Mucosa of descending colon (tissue), 3 donors: ENCODE results near the gene EPSTI1. TPM values are rescaled to one million over a fixed set of nuclear protein-coding genes. Genes with fewer than 3 reads are reported as not detected.

Source experiments
- ATAC-seq: fragments of 200-7000 bp; cut with Tn5 transposase; one replicate; pipeline ENCODE4 v1.9.1; 2020; ENCODE audit warnings: mild to moderate bottlenecking, moderate library complexity
- DNase-seq, 3 donors: peaks; one replicate each; pipeline ENCODE4 v3.0.0-alpha.2; 2020
- H3K36me3 ChIP-seq: fragments of 200-600 bp; one replicate; pipeline ENCODE4 v1.8.0; 2021; ENCODE audit warnings: low read depth, mild to moderate bottlenecking
- H3K4me1 ChIP-seq: fragments of 200-600 bp; one replicate; pipeline ENCODE4 v1.8.0; 2021; ENCODE audit warnings: low read depth, mild to moderate bottlenecking
- H3K4me3 ChIP-seq: fragments of 200-600 bp; one replicate; pipeline ENCODE4 v1.8.0; 2021; ENCODE audit warnings: mild to moderate bottlenecking
- H3K9me3 ChIP-seq: fragments of 200-600 bp; one replicate; pipeline ENCODE4 v1.8.0; 2021; ENCODE audit warnings: mild to moderate bottlenecking
- intact Hi-C, 2 donors: fragments of 100-400 bp; cut with DNase I in 1 of 2; cut with micrococcal nuclease in 1 of 2; formaldehyde crosslinking; loops; one replicate each; pipeline versions ENCODE4 v1.11.0 to v1.11.1; 2022; cut with DNase I, micrococcal nuclease
- total RNA-seq, 3 donors: library from RNA; stranded (reverse); fragmentation: NEBNext Ultra II Directional in 2 of 3; extraction: Animal tissue kit (Norgen Biotek cat#: 25700) in 2 of 3; gene quantifications; one replicate each; pipeline versions ENCODE4 v1.2.1 to v1.2.4, GENCODE V29; 2021 to 2023
- TF ChIP-seq, protein P1 (sequence below): fragments of 200-600 bp; IDR thresholded peaks from one replicate; pipeline ENCODE4 v1.8.0; 2022; ENCODE audit warnings: antibody characterized with exemption, mild to moderate bottlenecking
- donor health status: DM: no; HTN: no; CAD: no; lungs with moderate emphysema.
- donor health status: DM: no; HTN: no; CAD: no.
- donor health status: DM: no; HTN: yes; CAD: no.

EPSTI1 gene
- total RNA-seq, 3 donors from 2014 or later = 12.1 to 26.9 (median 19.1) TPM

DNA sequence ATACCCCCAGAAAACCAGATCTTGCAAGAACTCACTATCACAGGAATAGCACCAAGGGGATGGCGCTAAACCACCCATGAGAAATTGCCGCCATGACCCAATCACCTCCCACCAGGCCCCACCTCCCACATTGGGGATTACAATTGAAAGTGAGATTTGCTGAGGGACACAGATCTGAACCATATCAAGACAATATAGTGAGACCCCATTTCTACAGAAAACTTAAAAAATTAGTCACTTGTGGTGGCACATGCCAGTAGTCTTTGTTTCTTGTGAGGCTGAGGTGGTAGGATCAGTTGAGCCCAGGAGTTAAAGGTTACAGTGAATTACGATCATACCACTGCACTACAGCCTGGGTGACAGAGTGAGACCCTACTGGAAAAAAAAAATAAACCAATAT, 41.0 kb upstream of the EPSTI1 start:
- Histone ChIP-seq H3K36me3 (no peaks in the 10 kb centered on the region), H3K9me3 (no peaks in the 10 kb centered on the region), H3K4me3 (no peak overlapping the region), H3K4me1 (no peaks in the 10 kb centered on the region)
- no peak for ATAC-seq
- TF ChIP-seq, protein P1, sequence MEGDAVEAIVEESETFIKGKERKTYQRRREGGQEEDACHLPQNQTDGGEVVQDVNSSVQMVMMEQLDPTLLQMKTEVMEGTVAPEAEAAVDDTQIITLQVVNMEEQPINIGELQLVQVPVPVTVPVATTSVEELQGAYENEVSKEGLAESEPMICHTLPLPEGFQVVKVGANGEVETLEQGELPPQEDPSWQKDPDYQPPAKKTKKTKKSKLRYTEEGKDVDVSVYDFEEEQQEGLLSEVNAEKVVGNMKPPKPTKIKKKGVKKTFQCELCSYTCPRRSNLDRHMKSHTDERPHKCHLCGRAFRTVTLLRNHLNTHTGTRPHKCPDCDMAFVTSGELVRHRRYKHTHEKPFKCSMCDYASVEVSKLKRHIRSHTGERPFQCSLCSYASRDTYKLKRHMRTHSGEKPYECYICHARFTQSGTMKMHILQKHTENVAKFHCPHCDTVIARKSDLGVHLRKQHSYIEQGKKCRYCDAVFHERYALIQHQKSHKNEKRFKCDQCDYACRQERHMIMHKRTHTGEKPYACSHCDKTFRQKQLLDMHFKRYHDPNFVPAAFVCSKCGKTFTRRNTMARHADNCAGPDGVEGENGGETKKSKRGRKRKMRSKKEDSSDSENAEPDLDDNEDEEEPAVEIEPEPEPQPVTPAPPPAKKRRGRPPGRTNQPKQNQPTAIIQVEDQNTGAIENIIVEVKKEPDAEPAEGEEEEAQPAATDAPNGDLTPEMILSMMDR = no peak
- intact Hi-C loops = no loop called here
- no peak for DNase-seq

DNA sequence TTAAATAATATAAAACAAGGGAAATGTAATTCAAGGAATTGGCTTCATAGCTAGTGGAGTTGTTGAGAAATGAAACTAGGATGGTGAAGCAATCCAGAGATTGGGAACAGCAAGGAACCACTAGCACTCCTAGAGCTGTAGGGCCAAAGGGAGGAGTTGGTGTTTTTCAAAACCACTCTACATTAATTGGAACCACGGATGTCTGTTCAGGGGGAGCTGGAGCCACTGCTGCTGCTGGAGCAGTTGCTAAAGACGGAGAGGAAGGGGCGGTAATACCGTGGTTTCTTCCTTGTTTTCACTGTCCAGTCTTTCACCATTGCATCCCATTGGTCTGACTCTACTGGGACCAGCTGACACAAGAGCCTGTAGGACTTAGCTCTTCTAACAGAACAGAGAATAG, 39.8 kb upstream of the EPSTI1 start:
- intact Hi-C loops = no loop called here
- no peak for ATAC-seq
- H3K4me1 ChIP-seq = no peaks in the 10 kb centered on the region
- H3K9me3 ChIP-seq = no peaks in the 10 kb centered on the region
- TF ChIP-seq, protein P1 = no peak
- DNase-seq = no peak
- H3K36me3 ChIP-seq = no peaks in the 10 kb centered on the region
- H3K4me3 ChIP-seq = no peak overlapping the region

DNA sequence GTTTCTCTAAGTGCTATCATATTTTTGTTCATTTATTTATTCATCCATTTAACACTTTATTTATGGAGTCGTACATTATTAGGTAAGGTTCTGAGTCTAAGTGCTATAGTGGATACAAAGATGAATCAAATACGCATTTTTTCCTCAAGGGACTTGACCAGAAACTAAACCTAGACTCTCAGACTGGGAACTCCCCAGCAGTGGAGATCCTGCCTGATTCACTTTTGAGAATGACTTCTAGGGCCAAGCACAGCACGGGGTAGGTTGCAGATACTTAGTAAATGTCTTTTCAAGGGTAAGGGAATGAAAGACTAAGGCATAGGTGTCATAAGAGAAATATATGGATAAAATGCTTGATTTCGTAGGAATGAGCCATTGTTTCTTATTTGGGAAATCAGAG, 38.5 kb upstream of the EPSTI1 start:
- Histone ChIP-seq H3K4me1 (no peaks in the 10 kb centered on the region), H3K36me3 (no peaks in the 10 kb centered on the region), H3K4me3 (no peak overlapping the region), H3K9me3 (no peaks in the 10 kb centered on the region)
- DNase-seq (no peak), ATAC-seq (no peak)
- intact Hi-C loops = no loop called here
- TF ChIP-seq, protein P1 = no peak

DNA sequence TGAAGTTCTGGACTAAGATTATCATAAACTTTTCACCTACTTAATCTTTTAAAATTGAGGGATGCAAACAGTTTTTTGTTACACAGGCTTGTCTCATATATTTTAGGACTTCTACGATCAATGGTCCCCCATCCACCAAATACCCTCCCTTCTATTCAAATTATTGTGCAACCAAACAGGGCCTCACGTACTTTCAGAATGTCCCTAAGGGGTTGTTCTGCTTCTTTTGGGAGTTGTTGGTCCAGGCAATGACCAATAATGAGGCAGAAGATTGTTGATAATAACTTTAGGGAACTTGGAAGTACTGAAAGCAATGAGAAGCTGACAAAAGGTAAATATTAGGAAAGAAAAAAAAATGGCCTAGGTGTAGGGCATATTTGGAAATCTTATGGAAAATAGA, 34.2 kb upstream of the EPSTI1 start:
- intact Hi-C loops = no loop called here
- Histone ChIP-seq H3K4me1 (no peaks in the 10 kb centered on the region), H3K4me3 (no peak overlapping the region), H3K9me3 (no peaks in the 10 kb centered on the region), H3K36me3 (no peaks in the 10 kb centered on the region)
- DNase-seq = no peak
- no peak for ATAC-seq
- TF ChIP-seq, protein P1 = no peak

DNA sequence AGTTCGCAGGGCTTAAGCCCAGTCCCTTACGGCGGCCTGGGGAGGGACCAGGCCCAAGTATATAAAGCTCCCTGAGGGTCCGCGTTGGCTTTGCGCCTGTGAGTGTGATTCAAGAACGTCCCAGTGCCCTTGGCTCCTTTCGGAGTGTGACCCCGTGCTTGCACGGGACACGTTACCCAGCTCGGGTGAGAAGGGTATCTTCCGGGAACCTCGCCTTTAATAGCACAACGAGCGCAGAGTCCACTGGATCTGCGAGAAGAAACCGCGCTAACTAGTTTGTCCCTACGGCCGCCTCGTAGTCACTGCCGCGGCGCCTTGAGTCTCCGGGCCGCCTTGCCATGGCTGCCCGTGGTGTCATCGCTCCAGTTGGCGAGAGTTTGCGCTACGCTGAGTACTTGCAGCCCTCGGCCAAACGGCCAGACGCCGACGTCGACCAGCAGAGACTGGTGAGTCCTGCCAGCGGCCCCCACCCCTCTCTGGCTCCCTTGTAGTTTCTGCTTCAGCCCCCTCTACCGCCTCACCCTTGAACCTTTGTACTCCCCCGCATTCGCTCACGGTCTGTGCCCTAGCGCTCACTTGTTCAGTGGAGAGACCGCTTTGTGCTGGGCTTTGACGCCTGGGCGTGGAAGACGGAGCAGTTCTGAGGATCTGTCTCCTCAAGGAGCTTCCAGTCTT, 31.4 kb upstream of the EPSTI1 start, which contains the start of gene DNAJC15:
DNAJC15 (plus strand) TSS at position 298 of the 675 bp plus-strand sequence; CDS start at position 339, 41 bp downstream.
- H3K9me3 ChIP-seq = no peaks in the 10 kb centered on the region
- no peaks in the 10 kb centered on the region for H3K36me3 ChIP-seq
- intact Hi-C loops = no loop called here
- no peaks in the 10 kb centered on the region for H3K4me1 ChIP-seq
- H3K4me3 ChIP-seq = peak within 1 kb of the TSS; percentile 23
- DNase-seq = peak; percentile 90 to 96 (median 90)
- TF ChIP-seq, protein P1 = no peak
- peak; percentile 98 for ATAC-seq
